ENCODE data around the gene IL16.

The IL16 gene

DNA sequence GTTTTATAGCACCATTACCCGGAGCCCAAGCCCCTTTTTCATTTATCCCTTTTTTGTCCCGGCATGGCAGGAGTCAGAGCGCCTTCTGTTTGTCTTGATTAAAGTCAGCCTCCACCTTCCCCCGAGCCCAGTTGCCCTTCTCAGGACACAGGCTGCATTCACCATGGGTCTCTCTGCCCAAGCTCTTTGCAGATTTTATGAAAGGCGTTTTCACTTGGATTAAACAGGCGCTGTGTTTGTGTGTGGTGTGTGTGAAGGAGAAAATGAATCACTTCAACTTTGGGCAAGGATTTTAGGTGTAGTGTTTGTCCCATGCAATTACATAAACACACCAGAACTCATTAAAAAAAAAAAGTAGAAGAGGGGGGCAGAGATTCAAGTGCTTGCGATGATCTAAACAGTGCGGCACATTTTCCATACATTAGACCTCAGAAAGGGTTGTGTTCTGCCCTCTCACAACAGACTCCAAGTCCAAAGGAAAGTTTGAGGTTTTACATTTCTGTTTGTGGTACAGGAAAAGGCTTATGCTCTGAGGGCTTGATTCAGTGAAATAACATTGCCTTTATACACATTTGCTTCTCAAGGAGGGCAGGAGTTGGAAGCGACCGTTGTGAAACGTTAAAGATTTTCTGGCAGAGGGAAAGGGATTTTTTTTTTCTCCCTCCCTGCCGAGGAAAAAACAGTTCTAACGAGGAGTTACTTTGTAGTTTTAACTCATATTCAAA is 14.5 kb upstream of the IL16 start:
- TF ChIP-seq YY1 (IDR thresholded peaks at IDR 0.05; ENCODE audit: low read depth) (no peak), EP300 (IDR thresholded peaks at IDR 0.05; ENCODE audit: borderline replicate concordance) (no peak), RAD21 (IDR thresholded peaks at IDR 0.05; ENCODE audit: low read depth) (no peak), ZBTB7A (IDR thresholded peaks at IDR 0.05; ENCODE audit: low read depth) (no peak)
- TF ChIP-seq, protein P1, sequence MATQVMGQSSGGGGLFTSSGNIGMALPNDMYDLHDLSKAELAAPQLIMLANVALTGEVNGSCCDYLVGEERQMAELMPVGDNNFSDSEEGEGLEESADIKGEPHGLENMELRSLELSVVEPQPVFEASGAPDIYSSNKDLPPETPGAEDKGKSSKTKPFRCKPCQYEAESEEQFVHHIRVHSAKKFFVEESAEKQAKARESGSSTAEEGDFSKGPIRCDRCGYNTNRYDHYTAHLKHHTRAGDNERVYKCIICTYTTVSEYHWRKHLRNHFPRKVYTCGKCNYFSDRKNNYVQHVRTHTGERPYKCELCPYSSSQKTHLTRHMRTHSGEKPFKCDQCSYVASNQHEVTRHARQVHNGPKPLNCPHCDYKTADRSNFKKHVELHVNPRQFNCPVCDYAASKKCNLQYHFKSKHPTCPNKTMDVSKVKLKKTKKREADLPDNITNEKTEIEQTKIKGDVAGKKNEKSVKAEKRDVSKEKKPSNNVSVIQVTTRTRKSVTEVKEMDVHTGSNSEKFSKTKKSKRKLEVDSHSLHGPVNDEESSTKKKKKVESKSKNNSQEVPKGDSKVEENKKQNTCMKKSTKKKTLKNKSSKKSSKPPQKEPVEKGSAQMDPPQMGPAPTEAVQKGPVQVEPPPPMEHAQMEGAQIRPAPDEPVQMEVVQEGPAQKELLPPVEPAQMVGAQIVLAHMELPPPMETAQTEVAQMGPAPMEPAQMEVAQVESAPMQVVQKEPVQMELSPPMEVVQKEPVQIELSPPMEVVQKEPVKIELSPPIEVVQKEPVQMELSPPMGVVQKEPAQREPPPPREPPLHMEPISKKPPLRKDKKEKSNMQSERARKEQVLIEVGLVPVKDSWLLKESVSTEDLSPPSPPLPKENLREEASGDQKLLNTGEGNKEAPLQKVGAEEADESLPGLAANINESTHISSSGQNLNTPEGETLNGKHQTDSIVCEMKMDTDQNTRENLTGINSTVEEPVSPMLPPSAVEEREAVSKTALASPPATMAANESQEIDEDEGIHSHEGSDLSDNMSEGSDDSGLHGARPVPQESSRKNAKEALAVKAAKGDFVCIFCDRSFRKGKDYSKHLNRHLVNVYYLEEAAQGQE (IDR thresholded peaks at IDR 0.05; ENCODE audit: low read depth), result no peak
- TF ChIP-seq, protein P2, sequence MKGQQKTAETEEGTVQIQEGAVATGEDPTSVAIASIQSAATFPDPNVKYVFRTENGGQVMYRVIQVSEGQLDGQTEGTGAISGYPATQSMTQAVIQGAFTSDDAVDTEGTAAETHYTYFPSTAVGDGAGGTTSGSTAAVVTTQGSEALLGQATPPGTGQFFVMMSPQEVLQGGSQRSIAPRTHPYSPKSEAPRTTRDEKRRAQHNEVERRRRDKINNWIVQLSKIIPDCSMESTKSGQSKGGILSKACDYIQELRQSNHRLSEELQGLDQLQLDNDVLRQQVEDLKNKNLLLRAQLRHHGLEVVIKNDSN (IDR thresholded peaks at IDR 0.05), result no peak

DNA sequence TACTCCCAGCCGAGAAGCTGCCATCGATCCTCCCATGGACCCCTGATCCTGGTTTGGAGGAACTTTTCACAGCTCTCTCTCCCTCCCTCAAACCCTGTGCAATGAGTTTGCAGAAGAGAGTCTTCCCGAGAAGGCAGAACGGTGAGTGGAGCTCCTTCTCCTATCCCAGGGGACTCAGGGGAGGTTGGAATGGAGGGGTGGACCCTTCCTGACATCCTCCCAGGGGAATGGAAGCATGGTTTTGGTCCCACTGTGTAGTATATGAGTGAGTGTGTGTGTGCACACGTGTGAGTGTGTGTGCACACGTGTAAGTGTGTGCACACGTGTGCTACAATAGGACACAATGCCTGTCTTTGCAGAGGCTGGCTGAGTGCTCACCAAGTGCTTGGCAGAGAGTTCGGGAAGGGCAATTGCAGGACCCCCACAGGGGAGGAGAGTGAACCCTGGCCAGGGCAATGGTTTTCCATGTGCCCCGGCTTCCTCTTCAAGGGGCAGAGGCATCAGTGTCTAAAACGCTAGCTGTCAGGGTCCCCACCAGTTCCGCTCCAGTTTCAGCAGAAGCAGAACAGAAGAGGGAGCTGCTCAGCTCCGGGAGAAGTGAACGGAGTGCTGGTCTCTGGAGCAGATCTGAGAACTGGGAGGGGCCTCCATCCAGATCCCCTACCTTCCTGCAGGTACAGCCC is 13.8 kb upstream of the IL16 start:
- TF ChIP-seq TEAD4 (IDR thresholded peaks at IDR 0.05) (no peak), YY1 (IDR thresholded peaks at IDR 0.05; ENCODE audit: low read depth) (no peak), CREB1 (IDR thresholded peaks at IDR 0.05; ENCODE audit: low read depth) (no peak), TCF12 (IDR thresholded peaks at IDR 0.05; ENCODE audit: low read depth) (no peak), EP300 (IDR thresholded peaks at IDR 0.05; ENCODE audit: borderline replicate concordance) (no peak), ZBTB7A (IDR thresholded peaks at IDR 0.05; ENCODE audit: low read depth) (no peak), TAF1 (IDR thresholded peaks at IDR 0.05; ENCODE audit: low read depth) (no peak), RAD21 (IDR thresholded peaks at IDR 0.05; ENCODE audit: low read depth) (no peak)
- TF ChIP-seq, protein P1 (IDR thresholded peaks at IDR 0.05; ENCODE audit: low read depth), result no peak
- TF ChIP-seq, protein P2 (IDR thresholded peaks at IDR 0.05), result no peak

DNA sequence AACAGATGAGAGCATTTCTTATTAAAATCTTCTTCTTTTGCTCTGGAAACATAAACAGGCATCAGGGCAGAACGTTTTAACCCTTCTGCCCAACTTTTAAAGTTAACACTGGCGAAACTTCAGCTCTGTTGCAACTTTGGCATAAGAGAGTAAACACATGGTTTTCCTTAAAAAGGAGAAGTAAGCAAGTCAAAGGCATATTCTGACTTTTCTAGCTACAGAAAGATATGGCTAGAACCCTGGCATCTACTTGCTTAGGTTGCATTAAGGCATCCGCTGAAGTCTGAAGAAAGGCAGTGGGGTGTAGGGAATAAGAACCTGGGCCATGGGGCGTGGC is 13.3 kb upstream of the IL16 start:
- TF ChIP-seq TEAD4 (IDR thresholded peaks at IDR 0.05), result no peak
- no peak for TF ChIP-seq CEBPB (IDR thresholded peaks at IDR 0.05)
- TF ChIP-seq FOXM1 (IDR thresholded peaks at IDR 0.05; ENCODE audit: borderline replicate concordance, low read depth), result no peak
- TF ChIP-seq TAF1 (IDR thresholded peaks at IDR 0.05; ENCODE audit: low read depth), result no peak
- no peak for TF ChIP-seq TCF12 (IDR thresholded peaks at IDR 0.05; ENCODE audit: low read depth)
- no peak for TF ChIP-seq EP300 (IDR thresholded peaks at IDR 0.05; ENCODE audit: borderline replicate concordance)
- TF ChIP-seq, protein P2 (IDR thresholded peaks at IDR 0.05), result no peak
- no peak for TF ChIP-seq NFIC (IDR thresholded peaks at IDR 0.05)

DNA sequence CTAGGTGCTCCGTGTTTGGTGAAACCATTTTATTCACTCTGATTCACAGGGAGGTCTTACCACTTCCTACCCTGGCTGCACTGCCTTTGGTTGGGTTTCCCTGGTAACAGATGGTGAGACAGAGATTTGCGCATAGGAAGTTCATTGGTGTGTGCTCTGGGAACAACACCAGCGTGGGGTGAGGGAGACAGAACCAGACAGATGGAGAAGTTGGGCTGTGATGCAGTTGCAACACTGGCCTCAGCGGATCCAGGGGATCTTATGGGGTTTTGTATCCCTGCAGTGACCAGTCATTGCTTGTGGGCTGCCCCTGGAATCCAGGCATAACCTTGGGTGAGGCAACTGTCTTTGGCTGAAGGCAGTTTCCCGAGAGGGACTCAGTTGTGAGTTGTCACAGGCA is 12.5 kb upstream of the IL16 start:
- TF ChIP-seq, protein P1 (IDR thresholded peaks at IDR 0.05; ENCODE audit: low read depth), result no peak

DNA sequence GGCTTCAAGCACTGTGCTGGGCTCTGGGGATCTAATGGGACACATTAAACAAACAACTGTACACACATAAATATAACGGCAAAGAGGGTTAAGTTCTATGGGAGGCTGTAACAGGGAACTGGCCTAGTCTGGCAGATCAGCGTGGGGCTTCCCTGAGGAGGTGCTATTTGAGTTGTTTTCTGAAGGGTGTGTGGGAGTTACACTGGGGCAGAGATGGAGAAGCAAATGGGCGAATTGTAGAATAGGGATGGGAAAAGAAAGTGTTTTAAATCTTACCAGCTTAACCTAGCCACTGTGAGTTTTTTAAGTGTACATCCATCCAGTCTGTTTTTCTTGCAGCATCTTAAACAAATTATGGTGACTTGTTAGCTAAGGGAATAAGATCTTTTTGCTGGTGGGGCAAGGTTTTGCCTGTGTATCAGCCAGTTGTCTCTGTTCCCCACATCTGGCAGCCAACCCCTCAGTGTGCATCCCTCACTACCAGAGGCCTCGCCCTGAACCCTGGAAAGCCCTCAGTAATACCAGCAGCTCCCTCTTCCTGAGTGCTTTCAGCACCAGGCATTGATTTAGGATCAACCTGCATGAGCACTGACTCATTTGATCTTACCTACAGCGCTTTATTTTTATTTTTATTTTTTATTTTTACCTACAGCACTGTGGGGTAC is 10.9 kb upstream of the IL16 start:
- TF ChIP-seq EP300 (IDR thresholded peaks at IDR 0.05; ENCODE audit: borderline replicate concordance) (no peak), CEBPB (IDR thresholded peaks at IDR 0.05) (no peak), YY1 (IDR thresholded peaks at IDR 0.05; ENCODE audit: low read depth) (no peak), TEAD4 (IDR thresholded peaks at IDR 0.05) (no peak), EGR1 (IDR thresholded peaks at IDR 0.05) (no peak), TCF12 (IDR thresholded peaks at IDR 0.05; ENCODE audit: low read depth) (no peak), ZBTB7A (IDR thresholded peaks at IDR 0.05; ENCODE audit: low read depth) (no peak), TAF1 (IDR thresholded peaks at IDR 0.05; ENCODE audit: low read depth) (no peak), CREB1 (IDR thresholded peaks at IDR 0.05; ENCODE audit: low read depth) (no peak)
- TF ChIP-seq, protein P3, sequence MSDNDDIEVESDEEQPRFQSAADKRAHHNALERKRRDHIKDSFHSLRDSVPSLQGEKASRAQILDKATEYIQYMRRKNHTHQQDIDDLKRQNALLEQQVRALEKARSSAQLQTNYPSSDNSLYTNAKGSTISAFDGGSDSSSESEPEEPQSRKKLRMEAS (IDR thresholded peaks at IDR 0.05), result no peak
- TF ChIP-seq, protein P1 (IDR thresholded peaks at IDR 0.05; ENCODE audit: low read depth), result no peak
